ENCODE data around the gene CYP46A1.

- TF ChIP-seq CTCF (IDR thresholded peaks at IDR 0.05 in 8 of 11, conservative IDR thresholded peaks at IDR 0.05 in 3 of 11) (no peak), POLR2A (IDR thresholded peaks at IDR 0.05) (no peak), POLR2AphosphoS5 (IDR thresholded peaks at IDR 0.05) (no peak)
Observed at GRCh38 chr14:99648027-99648784, 35.9 kb upstream of the CYP46A1 start.
